ENCODE results near the gene TKTL1. TPM values are rescaled to one million over a fixed set of nuclear protein-coding genes. Genes with fewer than 3 reads are reported as not detected.

Gene TKTL1
- total and polyA plus RNA-seq, 2 of the 4 experiments (the other 2 are of a cell fraction): not detected

DNA sequence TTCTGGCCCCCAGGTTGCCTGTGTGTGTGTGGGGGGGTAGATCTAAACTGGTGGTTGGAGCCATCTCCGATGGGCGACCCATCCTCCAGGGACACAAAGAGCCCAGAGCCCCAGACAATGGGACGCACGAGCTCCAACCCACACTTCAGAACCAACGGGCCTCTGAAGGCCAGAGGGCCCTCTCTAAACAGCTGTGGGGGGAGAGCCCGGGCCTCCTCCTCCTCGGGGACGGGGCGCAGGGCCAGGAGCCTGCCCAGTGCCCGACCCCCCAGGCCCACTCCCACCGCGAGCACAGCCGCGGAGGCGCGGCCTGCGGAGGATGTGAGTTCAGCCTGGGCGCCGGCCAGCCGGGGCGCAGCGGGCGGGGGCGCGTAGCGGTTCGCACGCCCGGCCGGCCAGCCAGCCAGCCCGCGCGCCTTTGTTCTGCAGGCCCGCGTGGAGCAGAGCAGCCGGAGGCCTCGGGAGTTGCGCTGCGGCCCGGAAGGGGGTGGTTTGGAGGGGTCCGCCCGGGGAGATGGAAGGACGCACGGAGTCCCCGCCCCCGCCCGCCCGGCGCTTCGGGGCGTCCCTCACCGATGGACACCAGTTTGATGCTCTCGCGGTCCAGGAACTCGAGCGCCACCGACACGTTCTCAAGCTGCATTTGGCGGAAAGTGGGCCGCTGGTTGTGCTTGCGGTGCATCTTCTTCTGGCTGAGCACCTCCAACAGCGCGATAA, 74.9 kb downstream of the TKTL1 start:
- in situ Hi-C loops (cut with MboI; ENCODE audit: low sequenced_read_pairs) (no loop called here), dilution Hi-C loops (cut with HindIII; ENCODE audit: low sequenced_read_pairs, unreplicated experiment) (no loop called here), intact Hi-C loops (cut with micrococcal nuclease) (loop anchor here (5.0 kb wide), 1 partner anchor 162 kb away; no protein-coding TSS in a partner anchor)
- Histone ChIP-seq H3K23ac (ENCODE audit: low read depth, low read length) (peak overlapping the region; percentile 99), H4K8ac (ENCODE audit: low read depth in 2 of 2, low read length in 2 of 2) (peak overlapping the region; percentile 95 to 97), H2AFZ (replicated peaks; ENCODE audit: low read length, poor library complexity) (peak overlapping the region; percentile 13), H3K79me1 (ENCODE audit: low read depth in 1 of 2, low read length in 2 of 2) (peaks cover 0 to 13% of the 10 kb centered on the region in 2 experiments; a peak in 1 of 4 replicates), H2AK9ac (replicated peaks; ENCODE audit: low read depth, low read length, poor library complexity) (peak overlapping the region; percentile 98), H3K27ac (ENCODE audit: insufficient read depth, low read length) (peak overlapping the region; percentile 99), H4K91ac (ENCODE audit: insufficient read depth, low read depth, low read length) (peak overlapping the region; percentile 93), H3K36me3 (ENCODE audit: control insufficient read depth, insufficient read depth, low read length) (peaks cover 43% of the 10 kb centered on the region), H3K9ac (ENCODE audit: low read depth, low read length) (peak overlapping the region; percentile 100), H3K4me1 (ENCODE audit: control insufficient read depth, insufficient read depth, low read length) (peaks cover 9% of the 10 kb centered on the region), H2BK15ac (ENCODE audit: low read depth, low read length) (0 out of 3 replicates have a peak overlapping the region, but pooled peaks have one; percentile 1), H3K9me3 (ENCODE audit: control insufficient read depth, insufficient read depth, low read length) (no peaks in the 10 kb centered on the region), H2BK120ac (ENCODE audit: low read depth, low read length) (peak overlapping the region; percentile 57), H3K9me1 (ENCODE audit: insufficient read depth, low read length) (no peaks in the 10 kb centered on the region), H2AK5ac (ENCODE audit: low read depth, low read length) (peak overlapping the region; percentile 95), H2BK5ac (ENCODE audit: low read depth, low read length, poor library complexity, severe bottlenecking) (peak overlapping the region; percentile 94), H4K5ac (ENCODE audit: low read depth, low read length) (peak overlapping the region; percentile 73), H3K56ac (ENCODE audit: extremely low read depth, insufficient read depth, low read length) (peak overlapping the region; percentile 99), H3K4ac (ENCODE audit: low read depth, low read length) (peak overlapping the region; percentile 98), H3K4me3 (ENCODE audit: insufficient read depth, low read depth, low read length) (peak overlapping the region; percentile 95), H2BK20ac (ENCODE audit: low read depth, low read length) (no peak overlapping the region), H4K20me1 (ENCODE audit: insufficient read depth, low read length) (peaks cover 56% of the 10 kb centered on the region), H3K27me3 (ENCODE audit: control insufficient read depth, insufficient read depth, low read length) (no peaks in the 10 kb centered on the region), H3K18ac (ENCODE audit: low read depth, low read length) (peak overlapping the region; percentile 70), H3K4me2 (ENCODE audit: low read depth, low read length) (peak overlapping the region; percentile 68), H3K14ac (replicated peaks; ENCODE audit: low read depth, low read length) (peak overlapping the region; percentile 92)
- ATAC-seq (ENCODE audit: low read depth): no peak
- WGBS, 2 experiments (ENCODE audit: extremely low coverage in 2 of 2, insufficient read length in 1 of 2): 29% methylated on average over 41 of the region's 63 CpGs; no CpG with 5 or more reads in 1 of the 2 experiments
- no TSS peak for BruUV-seq (replicated peaks)
- no peak for DNase-seq
- ChIA-PET POLR2A (ENCODE audit: unreplicated experiment) (interaction anchor here (0.6 to 1.3 kb wide), 3 partner anchors 9 to 421 kb away, joined by 3 to 4 read pairs (median 3); partner anchors contain the start of genes EMD and RPL10), CTCF (no interaction called here)
- TF ChIP-seq BHLHE40 (IDR thresholded peaks at IDR 0.05; ENCODE audit: low read depth, low read length): no peak
- no peak for TF ChIP-seq SMC3 (IDR thresholded peaks at IDR 0.05; ENCODE audit: low read depth, low read length)
- TF ChIP-seq RAD21 (IDR thresholded peaks at IDR 0.05; ENCODE audit: low read length): no peak
- no peak for TF ChIP-seq MAFK (IDR thresholded peaks at IDR 0.05; ENCODE audit: low read depth, low read length)
- TF ChIP-seq RCOR1 (IDR thresholded peaks at IDR 0.05; ENCODE audit: insufficient replicate concordance, low read length): no peak
- TF ChIP-seq, protein P1, sequence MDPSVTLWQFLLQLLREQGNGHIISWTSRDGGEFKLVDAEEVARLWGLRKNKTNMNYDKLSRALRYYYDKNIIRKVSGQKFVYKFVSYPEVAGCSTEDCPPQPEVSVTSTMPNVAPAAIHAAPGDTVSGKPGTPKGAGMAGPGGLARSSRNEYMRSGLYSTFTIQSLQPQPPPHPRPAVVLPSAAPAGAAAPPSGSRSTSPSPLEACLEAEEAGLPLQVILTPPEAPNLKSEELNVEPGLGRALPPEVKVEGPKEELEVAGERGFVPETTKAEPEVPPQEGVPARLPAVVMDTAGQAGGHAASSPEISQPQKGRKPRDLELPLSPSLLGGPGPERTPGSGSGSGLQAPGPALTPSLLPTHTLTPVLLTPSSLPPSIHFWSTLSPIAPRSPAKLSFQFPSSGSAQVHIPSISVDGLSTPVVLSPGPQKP (IDR thresholded peaks at IDR 0.05; ENCODE audit: borderline replicate concordance, low read depth, low read length): no peak
- TF ChIP-seq CTCF (conservative IDR thresholded peaks at IDR 0.05; ENCODE audit: low read depth, low read length): no peak
- no peak for TF ChIP-seq CEBPB (IDR thresholded peaks at IDR 0.05; ENCODE audit: low read depth, low read length)
- TF ChIP-seq CHD1 (IDR thresholded peaks at IDR 0.05; ENCODE audit: low read depth, low read length): no peak
- no peak for TF ChIP-seq MXI1 (IDR thresholded peaks at IDR 0.05; ENCODE audit: borderline replicate concordance, low read depth, low read length)
- no peak for TF ChIP-seq POLR2A (IDR thresholded peaks at IDR 0.05; ENCODE audit: low read depth, low read length)
- no peak for TF ChIP-seq RFX5 (IDR thresholded peaks at IDR 0.05; ENCODE audit: low read depth, low read length)
- TF ChIP-seq FOS (IDR thresholded peaks at IDR 0.05; ENCODE audit: low read depth, low read length): no peak
- TF ChIP-seq NFE2L2 (IDR thresholded peaks at IDR 0.05; ENCODE audit: low read depth, low read length): no peak
- no peak for TF ChIP-seq MAZ (IDR thresholded peaks at IDR 0.05; ENCODE audit: borderline replicate concordance, low read depth, low read length)
